ENCODE data around the gene HOXB3. TPM values are rescaled to one million over a fixed set of nuclear protein-coding genes. Genes with fewer than 3 reads are reported as not detected.

The HOXB3 gene
- total RNA-seq, 6 donors from 2014 or later = 2.9 to 12.6 (median 7.9) TPM

- H3K36me3 ChIP-seq = no peaks in the 10 kb centered on the region
- H3K4me3 ChIP-seq = no peak overlapping the region
- 67 to 68% methylated on average over 25 to 32 of the region's 37 CpGs for WGBS, 2 donors
- no peak overlapping the region for H3K27ac ChIP-seq
- ATAC-seq (ENCODE audit: low FRiP score in 2 of 2) = peak in 1 of 2 donors; percentile 24
- TF ChIP-seq EP300 (IDR thresholded peaks at IDR 0.05) = no peak
- TF ChIP-seq, protein P1, sequence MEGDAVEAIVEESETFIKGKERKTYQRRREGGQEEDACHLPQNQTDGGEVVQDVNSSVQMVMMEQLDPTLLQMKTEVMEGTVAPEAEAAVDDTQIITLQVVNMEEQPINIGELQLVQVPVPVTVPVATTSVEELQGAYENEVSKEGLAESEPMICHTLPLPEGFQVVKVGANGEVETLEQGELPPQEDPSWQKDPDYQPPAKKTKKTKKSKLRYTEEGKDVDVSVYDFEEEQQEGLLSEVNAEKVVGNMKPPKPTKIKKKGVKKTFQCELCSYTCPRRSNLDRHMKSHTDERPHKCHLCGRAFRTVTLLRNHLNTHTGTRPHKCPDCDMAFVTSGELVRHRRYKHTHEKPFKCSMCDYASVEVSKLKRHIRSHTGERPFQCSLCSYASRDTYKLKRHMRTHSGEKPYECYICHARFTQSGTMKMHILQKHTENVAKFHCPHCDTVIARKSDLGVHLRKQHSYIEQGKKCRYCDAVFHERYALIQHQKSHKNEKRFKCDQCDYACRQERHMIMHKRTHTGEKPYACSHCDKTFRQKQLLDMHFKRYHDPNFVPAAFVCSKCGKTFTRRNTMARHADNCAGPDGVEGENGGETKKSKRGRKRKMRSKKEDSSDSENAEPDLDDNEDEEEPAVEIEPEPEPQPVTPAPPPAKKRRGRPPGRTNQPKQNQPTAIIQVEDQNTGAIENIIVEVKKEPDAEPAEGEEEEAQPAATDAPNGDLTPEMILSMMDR (IDR thresholded peaks at IDR 0.05) = no peak
- no peak for TF ChIP-seq POLR2A (IDR thresholded peaks at IDR 0.05)
- no peak for TF ChIP-seq POLR2AphosphoS5 (IDR thresholded peaks at IDR 0.05)
- peaks cover 0 to 22% (median 5%) of the 10 kb centered on the region in 4 donors for H3K27me3 ChIP-seq
- peak in 1 of 2 donors; percentile 71 for DNase-seq
- H3K9me3 ChIP-seq = no peaks in the 10 kb centered on the region
- H3K4me1 ChIP-seq = peaks cover 0 to 7% (median 3%) of the 10 kb centered on the region in 4 donors
Measured at GRCh38 chr17:48530208-48530886, 59.7 kb downstream of the HOXB3 start.

DNA sequence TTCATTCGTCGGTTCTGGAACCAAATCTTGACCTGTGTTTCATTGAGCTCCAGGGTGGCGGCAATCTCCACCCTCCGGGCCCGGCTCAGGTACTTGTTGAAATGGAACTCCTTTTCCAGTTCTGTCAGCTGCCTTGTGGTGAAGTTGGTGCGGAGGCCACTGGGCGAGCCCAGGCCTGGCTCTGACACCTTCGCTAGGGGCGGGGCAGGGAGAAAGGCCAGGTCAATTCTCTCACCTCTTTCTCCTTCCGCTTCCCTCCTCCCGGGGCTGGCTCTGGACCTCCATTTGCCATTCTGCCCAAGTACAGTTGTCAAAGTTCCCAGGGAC is 60.4 kb downstream of the HOXB3 start:
- peak in 1 of 2 donors; percentile 52 for DNase-seq
- Histone ChIP-seq H3K27me3 (peaks cover 0 to 22% (median 5%) of the 10 kb centered on the region in 4 donors), H3K4me3 (no peak overlapping the region), H3K36me3 (no peaks in the 10 kb centered on the region), H3K4me1 (peaks cover 0 to 7% (median 3%) of the 10 kb centered on the region in 4 donors), H3K27ac (no peak overlapping the region), H3K9me3 (no peaks in the 10 kb centered on the region)
- TF ChIP-seq POLR2AphosphoS5 (IDR thresholded peaks at IDR 0.05) (no peak), POLR2A (IDR thresholded peaks at IDR 0.05) (no peak), EP300 (IDR thresholded peaks at IDR 0.05) (no peak)
- TF ChIP-seq, protein P1 (IDR thresholded peaks at IDR 0.05) = no peak
- no peak for ATAC-seq (ENCODE audit: low FRiP score in 2 of 2)
- 72 to 78% methylated on average over 11 of the region's 11 CpGs for WGBS, 2 donors

DNA sequence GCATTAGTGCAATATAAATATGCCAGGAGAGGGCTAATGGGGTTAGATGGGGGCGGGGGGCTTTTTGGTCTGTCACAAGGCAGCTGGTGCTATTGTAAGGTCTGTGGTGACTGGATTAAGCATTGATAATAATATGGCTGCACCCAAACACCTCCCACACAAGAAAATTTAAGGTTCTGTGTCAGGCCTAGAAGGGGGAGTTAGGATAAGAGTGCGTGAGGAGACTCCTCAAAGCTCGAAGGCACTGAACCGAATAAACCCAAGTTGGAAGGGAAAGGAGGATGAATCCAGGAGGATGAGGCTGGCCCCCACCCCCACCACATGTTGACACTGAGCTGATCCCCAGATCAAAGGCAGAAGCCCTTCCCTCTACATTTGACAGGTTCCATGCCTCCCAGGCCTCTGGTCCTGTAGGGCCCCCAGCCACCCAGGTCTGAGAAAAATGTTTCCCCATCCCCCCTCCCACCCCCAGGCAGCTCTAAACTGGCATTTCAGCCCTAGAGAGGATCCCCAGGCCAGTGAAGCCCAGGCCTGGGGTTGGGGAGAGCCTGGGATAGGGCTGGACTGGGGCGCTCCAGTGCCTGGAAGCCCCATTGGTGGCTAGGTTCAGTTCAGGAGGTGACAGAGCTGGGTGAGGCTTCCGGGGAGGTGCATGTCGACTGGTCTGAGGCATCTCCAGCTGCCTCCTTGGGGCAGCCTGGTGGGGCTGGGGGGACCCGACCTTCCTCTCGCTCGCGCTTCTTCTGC is 60.9 kb downstream of the HOXB3 start:
- TF ChIP-seq EP300 (IDR thresholded peaks at IDR 0.05) = no peak
- no peak for TF ChIP-seq POLR2A (IDR thresholded peaks at IDR 0.05)
- TF ChIP-seq, protein P1 (IDR thresholded peaks at IDR 0.05) = no peak
- TF ChIP-seq POLR2AphosphoS5 (IDR thresholded peaks at IDR 0.05) = no peak
- DNase-seq (no peak), ATAC-seq (ENCODE audit: low FRiP score in 2 of 2) (peak in 1 of 2 donors; percentile 34)
- 82% methylated on average over 8 to 11 of the region's 11 CpGs for WGBS, 2 donors
- no peaks in the 10 kb centered on the region for H3K9me3 ChIP-seq
- H3K4me1 ChIP-seq = peaks cover 0 to 7% (median 3%) of the 10 kb centered on the region in 4 donors
- H3K4me3 ChIP-seq = no peak overlapping the region
- H3K36me3 ChIP-seq = no peaks in the 10 kb centered on the region
- H3K27me3 ChIP-seq = peaks cover 0 to 22% (median 5%) of the 10 kb centered on the region in 4 donors
- H3K27ac ChIP-seq = no peak overlapping the region

DNA sequence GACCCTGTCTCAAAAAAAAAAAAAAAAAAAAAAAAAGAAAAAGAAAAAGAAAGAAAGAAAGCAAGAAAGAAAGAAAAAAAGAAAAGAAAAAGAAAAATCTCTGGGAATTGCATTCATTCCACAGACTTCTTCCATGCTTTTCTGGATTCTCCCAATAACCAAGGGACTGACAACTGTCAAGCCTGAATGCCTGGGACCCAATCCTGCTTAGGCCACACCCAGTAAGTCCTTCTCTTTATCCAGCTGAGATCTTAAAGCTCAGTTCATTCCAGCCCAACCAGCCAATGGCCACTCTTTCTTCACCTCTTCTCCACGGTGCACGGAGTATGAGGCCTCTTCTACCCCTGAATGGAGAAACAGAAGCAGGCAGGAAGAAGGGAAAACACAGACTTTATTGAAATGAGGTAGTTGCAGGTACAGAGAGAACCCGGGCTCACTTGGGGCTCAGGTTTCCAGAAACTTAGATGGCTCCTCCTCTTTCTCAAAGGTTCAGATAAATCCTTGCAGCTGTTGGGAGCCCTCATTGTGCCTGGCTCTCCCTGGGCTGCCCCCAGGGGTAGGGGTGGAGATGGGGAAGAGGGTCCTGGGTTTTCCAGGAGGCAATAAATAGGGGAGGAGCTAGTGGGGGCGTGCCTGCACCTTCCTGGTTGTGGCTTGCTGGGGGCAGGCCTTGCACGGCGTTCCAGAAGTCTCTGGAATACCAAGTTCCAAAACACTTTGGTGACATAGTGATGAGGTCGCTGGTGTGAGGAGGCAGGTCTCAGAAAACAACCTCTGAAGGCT is 61.7 kb downstream of the HOXB3 start:
- no peak overlapping the region for H3K4me3 ChIP-seq
- ATAC-seq (ENCODE audit: low FRiP score in 2 of 2) (no peak), DNase-seq (no peak)
- TF ChIP-seq POLR2AphosphoS5 (IDR thresholded peaks at IDR 0.05) (no peak), POLR2A (IDR thresholded peaks at IDR 0.05) (no peak), EP300 (IDR thresholded peaks at IDR 0.05) (no peak)
- TF ChIP-seq, protein P1 (IDR thresholded peaks at IDR 0.05) = no peak
- no peaks in the 10 kb centered on the region for H3K36me3 ChIP-seq
- 52 to 71% methylated on average over 7 of the region's 7 CpGs for WGBS, 2 donors
- no peaks in the 10 kb centered on the region for H3K9me3 ChIP-seq
- peaks cover 0 to 7% (median 3%) of the 10 kb centered on the region in 4 donors for H3K4me1 ChIP-seq
- H3K27me3 ChIP-seq = peaks cover 0 to 22% (median 5%) of the 10 kb centered on the region in 4 donors
- no peak overlapping the region for H3K27ac ChIP-seq

Data from upper lobe of left lung (tissue), 6 donors.